ENCODE results near the gene HIGD1C. TPM values are rescaled to one million over a fixed set of nuclear protein-coding genes. Genes with fewer than 3 reads are reported as not detected.
"Not testable (repeated sequence)": the region's sequence is repeated elsewhere in the genome, so short reads cannot be mapped to it uniquely, and the experiment has no call there.

Gene HIGD1C
- not detected in 2 replicates for total RNA-seq
- long read RNA-seq = 0 reads

DNA sequence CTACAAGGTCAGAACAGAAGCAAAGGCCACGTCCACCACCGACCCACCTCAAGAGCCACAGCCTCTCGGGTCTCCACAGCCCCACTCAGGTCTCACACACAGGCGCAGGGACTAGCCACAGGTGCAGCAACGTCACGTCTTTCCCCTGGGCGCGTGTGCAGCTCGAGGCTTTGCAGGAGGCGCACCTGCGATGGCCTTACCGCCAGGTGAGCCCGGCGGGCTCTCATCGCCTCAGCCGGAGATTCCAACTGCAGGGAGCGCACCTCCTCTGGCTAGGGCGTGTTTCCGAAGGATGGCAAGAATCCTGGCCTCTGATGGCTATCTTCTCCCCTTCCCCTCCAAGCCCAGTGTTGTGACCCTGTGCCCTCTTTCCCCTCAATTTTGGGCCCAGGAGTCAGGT, at the start of gene HIGD1C:
Gene HIGD1C, plus strand, starts transcription at position 35 of the 400 bp plus-strand sequence. CDS start 1,455 bp downstream, outside the sequence.
- Mint-ChIP-seq H3K36me3 (ENCODE audit: low read depth) (no peaks in the 10 kb centered on the region), H3K4me3 (no peak within 1 kb of the TSS), H3K9me3 (peaks cover 2% of the 10 kb centered on the region), H3K27me3 (ENCODE audit: low read depth) (no peaks in the 10 kb centered on the region), H3K4me1 (peaks cover 5% of the 10 kb centered on the region), H3K27ac (ENCODE audit: unreplicated experiment) (no peak within 1 kb of the TSS)
- no peak for DNase-seq (ENCODE audit: low read depth, low spot score)
- TF ChIP-seq, protein P1, sequence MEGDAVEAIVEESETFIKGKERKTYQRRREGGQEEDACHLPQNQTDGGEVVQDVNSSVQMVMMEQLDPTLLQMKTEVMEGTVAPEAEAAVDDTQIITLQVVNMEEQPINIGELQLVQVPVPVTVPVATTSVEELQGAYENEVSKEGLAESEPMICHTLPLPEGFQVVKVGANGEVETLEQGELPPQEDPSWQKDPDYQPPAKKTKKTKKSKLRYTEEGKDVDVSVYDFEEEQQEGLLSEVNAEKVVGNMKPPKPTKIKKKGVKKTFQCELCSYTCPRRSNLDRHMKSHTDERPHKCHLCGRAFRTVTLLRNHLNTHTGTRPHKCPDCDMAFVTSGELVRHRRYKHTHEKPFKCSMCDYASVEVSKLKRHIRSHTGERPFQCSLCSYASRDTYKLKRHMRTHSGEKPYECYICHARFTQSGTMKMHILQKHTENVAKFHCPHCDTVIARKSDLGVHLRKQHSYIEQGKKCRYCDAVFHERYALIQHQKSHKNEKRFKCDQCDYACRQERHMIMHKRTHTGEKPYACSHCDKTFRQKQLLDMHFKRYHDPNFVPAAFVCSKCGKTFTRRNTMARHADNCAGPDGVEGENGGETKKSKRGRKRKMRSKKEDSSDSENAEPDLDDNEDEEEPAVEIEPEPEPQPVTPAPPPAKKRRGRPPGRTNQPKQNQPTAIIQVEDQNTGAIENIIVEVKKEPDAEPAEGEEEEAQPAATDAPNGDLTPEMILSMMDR (conservative IDR thresholded peaks at IDR 0.05) = no peak

- not testable (repeated sequence) for DNase-seq (ENCODE audit: low read depth, low spot score); H3K4me3 Mint-ChIP-seq; H3K4me1 Mint-ChIP-seq; H3K27me3 Mint-ChIP-seq (ENCODE audit: low read depth); H3K27ac Mint-ChIP-seq (ENCODE audit: unreplicated experiment)
- Mint-ChIP-seq H3K9me3 (peaks cover 14% of the 10 kb centered on the region), H3K36me3 (ENCODE audit: low read depth) (peaks cover 15% of the 10 kb centered on the region)
Measured at GRCh38 chr12:50908479-50908878, 43.9 kb upstream of the HIGD1C start.

GRCh38 chr12:50912361-50912760, 40.0 kb upstream of the HIGD1C start:
- DNase-seq (ENCODE audit: low read depth, low spot score); H3K27me3 Mint-ChIP-seq (ENCODE audit: low read depth); H3K4me3 Mint-ChIP-seq; H3K4me1 Mint-ChIP-seq; H3K27ac Mint-ChIP-seq (ENCODE audit: unreplicated experiment): not testable (repeated sequence)
- H3K36me3 Mint-ChIP-seq (ENCODE audit: low read depth) = peaks cover 24% of the 10 kb centered on the region
- peaks cover 25% of the 10 kb centered on the region for H3K9me3 Mint-ChIP-seq

GRCh38 chr12:50913224-50913623, 39.1 kb upstream of the HIGD1C start:
- Mint-ChIP-seq H3K4me1 (peaks cover 5% of the 10 kb centered on the region), H3K27ac (ENCODE audit: unreplicated experiment) (no peak overlapping the region), H3K9me3 (peaks cover 27% of the 10 kb centered on the region), H3K4me3 (no peak overlapping the region), H3K36me3 (ENCODE audit: low read depth) (peaks cover 28% of the 10 kb centered on the region), H3K27me3 (ENCODE audit: low read depth) (no peaks in the 10 kb centered on the region)
- DNase-seq (ENCODE audit: low read depth, low spot score) = no peak
- TF ChIP-seq, protein P1 (conservative IDR thresholded peaks at IDR 0.05) = no peak

- Mint-ChIP-seq H3K27me3 (ENCODE audit: low read depth) (no peaks in the 10 kb centered on the region), H3K4me1 (no peaks in the 10 kb centered on the region), H3K36me3 (ENCODE audit: low read depth) (peaks cover 31% of the 10 kb centered on the region), H3K9me3 (peaks cover 31% of the 10 kb centered on the region), H3K27ac (ENCODE audit: unreplicated experiment) (no peak overlapping the region), H3K4me3 (no peak overlapping the region)
- TF ChIP-seq, protein P1 (conservative IDR thresholded peaks at IDR 0.05) = no peak
- DNase-seq (ENCODE audit: low read depth, low spot score) = no peak
Measured at GRCh38 chr12:50914872-50915484, 37.4 kb upstream of the HIGD1C start.

DNA sequence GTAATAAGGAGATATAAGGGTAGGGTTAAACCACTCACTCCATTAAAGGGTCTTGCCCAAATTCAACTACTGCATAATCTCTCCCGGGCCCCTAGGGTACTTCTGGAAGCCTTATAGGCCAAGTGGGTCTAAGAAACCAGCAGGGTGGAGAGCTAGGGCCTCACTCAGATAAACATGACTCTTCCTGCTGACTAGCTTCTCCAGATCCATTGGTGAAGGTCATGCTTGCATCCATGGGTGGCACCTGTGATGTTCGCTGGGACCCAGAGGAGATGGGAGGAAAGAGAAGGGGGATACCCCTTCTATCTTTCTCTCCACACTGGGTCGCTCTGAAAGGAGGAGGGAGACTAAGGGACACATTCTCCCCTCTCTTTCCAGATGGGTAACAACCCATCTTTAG, 36.1 kb upstream of the HIGD1C start:
- Mint-ChIP-seq H3K9me3 (peaks cover 27% of the 10 kb centered on the region), H3K4me3 (no peak overlapping the region), H3K27ac (ENCODE audit: unreplicated experiment) (no peak overlapping the region), H3K4me1 (no peaks in the 10 kb centered on the region), H3K27me3 (ENCODE audit: low read depth) (no peaks in the 10 kb centered on the region), H3K36me3 (ENCODE audit: low read depth) (peaks cover 27% of the 10 kb centered on the region)
- no peak for DNase-seq (ENCODE audit: low read depth, low spot score)
- TF ChIP-seq, protein P1 (conservative IDR thresholded peaks at IDR 0.05) = no peak
